ENCODE measurements around the gene UXT. TPM values are rescaled to one million over a fixed set of nuclear protein-coding genes. Genes with fewer than 3 reads are reported as not detected.

The UXT gene
- total RNA-seq, 6 experiments from 2014 or later = 40.2 to 53.5 (median 49.5) TPM

- no peak overlapping the region for H3K27ac ChIP-seq
- intact Hi-C loops (cut with DNase I) = no loop called here
- no peak for TF ChIP-seq CTCF (IDR thresholded peaks at IDR 0.05)
- no peak for DNase-seq
- no peaks in the 10 kb centered on the region for H3K36me3 ChIP-seq
- no peaks in the 10 kb centered on the region for H3K27me3 ChIP-seq
- WGBS (ENCODE audit: insufficient coverage, low coverage, low lambda C conversion rate, missing lambda C conversion rate) = 50% methylated on average over 1 of the region's 2 CpGs
- no peaks in the 10 kb centered on the region for H3K4me1 ChIP-seq
- no peak for ATAC-seq
- no peaks in the 10 kb centered on the region for H3K9me3 ChIP-seq
- H3K4me3 ChIP-seq = no peak overlapping the region
Measured at GRCh38 chrX:47611926-47612325, 47.1 kb downstream of the UXT start.

GRCh38 chrX:47611489-47611888, 47.5 kb downstream of the UXT start:
- no peak for DNase-seq
- Histone ChIP-seq H3K4me3 (no peak overlapping the region), H3K4me1 (no peaks in the 10 kb centered on the region), H3K36me3 (no peaks in the 10 kb centered on the region), H3K27me3 (no peaks in the 10 kb centered on the region), H3K9me3 (no peaks in the 10 kb centered on the region), H3K27ac (no peak overlapping the region)
- intact Hi-C loops (cut with DNase I) = no loop called here
- ATAC-seq = no peak
- WGBS (ENCODE audit: insufficient coverage, low coverage, low lambda C conversion rate, missing lambda C conversion rate) = 71% methylated on average over 2 of the region's 2 CpGs
- TF ChIP-seq POLR2A (IDR thresholded peaks at IDR 0.05) (no peak), CTCF (IDR thresholded peaks at IDR 0.05) (no peak)

DNA sequence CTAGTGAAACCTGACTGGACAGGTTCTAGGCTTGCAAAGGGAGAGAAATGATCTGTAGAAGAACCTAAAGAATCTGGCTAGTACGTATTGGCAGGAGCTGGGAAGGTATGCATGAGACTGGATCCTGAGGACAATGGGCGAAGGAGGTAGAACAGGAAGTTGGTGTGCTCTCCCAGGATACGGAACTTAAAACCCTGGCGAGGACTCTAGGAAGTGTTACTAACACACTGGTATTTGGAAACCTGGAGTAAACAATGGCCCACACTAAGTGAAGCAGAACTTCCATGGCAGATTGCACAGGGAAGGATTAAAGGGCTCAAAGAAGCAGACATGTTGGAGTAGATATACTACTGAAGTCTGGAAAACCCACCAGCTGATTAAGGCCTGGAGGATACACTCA, 48.5 kb downstream of the UXT start:
- 64% methylated on average over 4 of the region's 4 CpGs for WGBS (ENCODE audit: insufficient coverage, low coverage, low lambda C conversion rate, missing lambda C conversion rate)
- ATAC-seq (no peak), DNase-seq (no peak)
- intact Hi-C loops (cut with DNase I) = no loop called here
- TF ChIP-seq POLR2A (IDR thresholded peaks at IDR 0.05) (no peak), CTCF (IDR thresholded peaks at IDR 0.05) (no peak)
- Histone ChIP-seq H3K9me3 (no peaks in the 10 kb centered on the region), H3K4me1 (no peaks in the 10 kb centered on the region), H3K27me3 (no peaks in the 10 kb centered on the region), H3K4me3 (no peak overlapping the region), H3K36me3 (no peaks in the 10 kb centered on the region), H3K27ac (no peak overlapping the region)

DNA sequence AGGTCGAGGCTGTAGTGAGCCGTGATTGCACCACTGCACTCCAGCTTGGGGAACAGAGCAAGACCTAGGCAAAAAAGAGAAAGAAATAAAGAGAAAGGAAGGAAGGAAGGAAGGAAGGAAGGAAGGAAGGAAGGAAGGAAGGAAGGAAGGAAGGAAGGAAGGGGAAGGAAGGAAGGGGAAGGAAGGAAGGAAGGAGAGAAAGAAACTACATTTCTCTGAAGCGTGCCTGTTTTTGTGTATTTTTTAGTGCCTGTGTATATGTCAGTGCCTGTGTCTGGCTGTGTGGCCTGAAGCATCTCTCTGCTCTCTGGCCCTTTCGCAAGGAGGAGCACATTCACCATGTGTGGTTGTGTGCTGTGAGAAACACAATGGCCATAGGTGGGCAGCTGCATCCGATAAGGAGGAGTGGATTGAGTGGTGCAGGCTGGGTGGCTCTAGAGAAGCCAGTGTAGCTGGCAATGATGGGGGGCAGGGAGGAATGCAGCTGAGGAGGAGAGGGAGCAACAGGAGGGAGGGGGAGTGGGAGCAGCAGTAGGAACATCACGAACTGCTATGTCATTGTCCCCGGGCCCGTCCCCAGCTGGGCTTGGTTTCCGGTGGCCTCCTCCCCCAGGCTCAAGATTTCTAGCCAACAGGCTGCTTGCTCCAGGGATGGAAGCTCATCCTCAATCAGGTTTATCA, 50.7 kb downstream of the UXT start:
- Histone ChIP-seq H3K4me3 (no peak overlapping the region), H3K9me3 (no peaks in the 10 kb centered on the region), H3K27me3 (no peaks in the 10 kb centered on the region), H3K36me3 (no peaks in the 10 kb centered on the region), H3K4me1 (no peaks in the 10 kb centered on the region), H3K27ac (no peak overlapping the region)
- no peak for TF ChIP-seq POLR2A (IDR thresholded peaks at IDR 0.05)
- TF ChIP-seq CTCF (IDR thresholded peaks at IDR 0.05) = no peak
- intact Hi-C loops (cut with DNase I) = no loop called here
- WGBS (ENCODE audit: insufficient coverage, low coverage, low lambda C conversion rate, missing lambda C conversion rate) = 63% methylated on average over 6 of the region's 9 CpGs
- no peak for DNase-seq
- no peak for ATAC-seq

DNA sequence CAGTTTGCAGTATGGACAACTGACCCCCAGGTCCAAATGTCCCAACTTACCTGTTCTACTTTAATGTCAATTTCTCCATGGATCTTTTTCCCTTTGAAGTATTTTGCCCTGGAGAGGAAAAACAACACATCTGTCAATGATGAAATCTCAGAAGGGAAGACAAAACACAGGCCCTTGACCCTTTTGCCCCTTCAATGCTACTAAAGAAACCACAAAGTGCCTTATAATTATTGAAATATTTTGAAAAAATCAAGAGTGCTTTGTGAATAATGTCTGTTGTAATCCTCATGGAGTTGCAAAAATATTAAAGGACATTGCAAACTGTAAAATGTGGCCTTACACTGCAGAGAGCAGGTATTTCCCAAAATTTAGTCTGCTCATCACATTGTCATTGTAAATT, 51.9 kb downstream of the UXT start:
- no peaks in the 10 kb centered on the region for H3K9me3 ChIP-seq
- no peak for TF ChIP-seq CTCF (IDR thresholded peaks at IDR 0.05)
- no peak for TF ChIP-seq POLR2A (IDR thresholded peaks at IDR 0.05)
- no peak overlapping the region for H3K27ac ChIP-seq
- no peak for ATAC-seq
- H3K36me3 ChIP-seq = no peaks in the 10 kb centered on the region
- no peak overlapping the region for H3K4me3 ChIP-seq
- no peaks in the 10 kb centered on the region for H3K4me1 ChIP-seq
- intact Hi-C loops (cut with DNase I) = no loop called here
- no peaks in the 10 kb centered on the region for H3K27me3 ChIP-seq
- DNase-seq = no peak

Data from right lobe of liver (tissue), 6 donors.